Thoracic aorta (tissue), 2 donors: ENCODE results near the gene RBMS3. TPM values are rescaled to one million over a fixed set of nuclear protein-coding genes. Genes with fewer than 3 reads are reported as not detected.

Experiments used
- ATAC-seq: fragments of 150-250 bp; one replicate; pipeline ENCODE4 v1.8.0; 2017; ENCODE audit warnings: low read depth; ENCODE audit not compliant: insufficient number of reproducible peaks, low FRiP score
- DNase-seq: peaks from one replicate; pipeline ENCODE4 v3.0.0-alpha.2; 2020; ENCODE audit warnings: low spot score
- H3K27ac ChIP-seq, 2 donors: fragments of 200-600 bp; sonication (generic); 1 replicate in 1 of 2; 2 replicates in 1 of 2; pipeline ENCODE4 v1.5.1; 2016; ENCODE audit warnings: mild to moderate bottlenecking in 2 of 2, moderate library complexity in 2 of 2
- H3K27me3 ChIP-seq: fragments of 200-600 bp; sonication (generic); replicated peaks from 2 replicates; pipeline ENCODE4 v1.6.0; 2016; ENCODE audit warnings: mild to moderate bottlenecking; ENCODE audit not compliant: insufficient read depth
- H3K36me3 ChIP-seq: fragments of 200-600 bp; sonication (generic); one replicate; pipeline ENCODE4 v1.5.1; 2016
- H3K4me1 ChIP-seq, 2 donors: fragments of 200-600 bp; sonication (generic); 1 replicate in 1 of 2; 2 replicates in 1 of 2; pipeline versions ENCODE4 v1.5.1 to v1.6.0; 2016; ENCODE audit warnings: low read depth in 2 of 2, mild to moderate bottlenecking in 1 of 2; ENCODE audit not compliant: control insufficient read depth in 1 of 2
- H3K4me3 ChIP-seq: fragments of 200-600 bp; sonication (generic); 2 replicates; pipeline ENCODE4 v1.5.1; 2016; ENCODE audit warnings: mild to moderate bottlenecking
- H3K9me3 ChIP-seq: fragments of 200-600 bp; sonication (generic); 2 replicates; pipeline ENCODE4 v1.5.1; 2016
- CTCF ChIP-seq: fragments of 200-600 bp; sonication (generic); IDR thresholded peaks from one replicate; pipeline ENCODE4 v1.5.1; 2019; ENCODE audit warnings: antibody characterized with exemption
- total RNA-seq, 2 donors: library from RNA; depleted of rRNA; stranded (reverse); fragments of >200 nt; gene quantifications; one replicate each; pipeline versions ENCODE4 v1.1.0 to v1.2.3, GENCODE V29; 2016

The RBMS3 gene
- total RNA-seq, 2 donors from 2014 or later, result 149 to 186 TPM

- ATAC-seq, result no peak
- Histone ChIP-seq H3K4me1 (no peaks in the 10 kb centered on the region), H3K36me3 (no peaks in the 10 kb centered on the region), H3K9me3 (no peaks in the 10 kb centered on the region), H3K27ac (no peak overlapping the region), H3K27me3 (no peaks in the 10 kb centered on the region), H3K4me3 (no peak overlapping the region)
- TF ChIP-seq CTCF, result peak; percentile 48
- peak; percentile 25 for DNase-seq
Observed at GRCh38 chr3:30012941-30013543, 732.2 kb downstream of the RBMS3 start.

GRCh38 chr3:30017901-30018300 is 737.0 kb downstream of the RBMS3 start:
- Histone ChIP-seq H3K36me3 (no peaks in the 10 kb centered on the region), H3K9me3 (no peaks in the 10 kb centered on the region), H3K27me3 (no peaks in the 10 kb centered on the region), H3K27ac (no peak overlapping the region), H3K4me1 (no peaks in the 10 kb centered on the region), H3K4me3 (no peak overlapping the region)
- TF ChIP-seq CTCF, result no peak
- no peak for DNase-seq
- ATAC-seq, result no peak

- no peak for TF ChIP-seq CTCF
- ATAC-seq (no peak), DNase-seq (no peak)
- Histone ChIP-seq H3K36me3 (no peaks in the 10 kb centered on the region), H3K9me3 (no peaks in the 10 kb centered on the region), H3K27me3 (no peaks in the 10 kb centered on the region), H3K4me3 (no peak overlapping the region), H3K27ac (no peak overlapping the region), H3K4me1 (no peaks in the 10 kb centered on the region)
Observed at GRCh38 chr3:30020380-30020779, 739.5 kb downstream of the RBMS3 start.

- no peak for DNase-seq
- no peak for TF ChIP-seq CTCF
- H3K9me3 ChIP-seq, result no peaks in the 10 kb centered on the region
- H3K27ac ChIP-seq, result no peak overlapping the region
- no peaks in the 10 kb centered on the region for H3K36me3 ChIP-seq
- no peaks in the 10 kb centered on the region for H3K27me3 ChIP-seq
- ATAC-seq, result no peak
- no peaks in the 10 kb centered on the region for H3K4me1 ChIP-seq
- no peak overlapping the region for H3K4me3 ChIP-seq
Observed at GRCh38 chr3:30024466-30024865, 743.6 kb downstream of the RBMS3 start.

GRCh38 chr3:30026851-30027250 is 746.0 kb downstream of the RBMS3 start:
- DNase-seq, result no peak
- ATAC-seq, result no peak
- Histone ChIP-seq H3K27ac (no peak overlapping the region), H3K9me3 (no peaks in the 10 kb centered on the region), H3K4me1 (no peaks in the 10 kb centered on the region), H3K36me3 (no peaks in the 10 kb centered on the region), H3K27me3 (no peaks in the 10 kb centered on the region), H3K4me3 (no peak overlapping the region)
- no peak for TF ChIP-seq CTCF
